HEK293 (cell line): ENCODE measurements around the gene C20orf96.

Experiments used
- PATZ1 ChIP-seq: fragments of 450-650 bp; formaldehyde crosslinking; IDR thresholded peaks from 2 replicates; pipeline ENCODE4 v1.5.1; 2016; ENCODE audit warnings: missing biosample characterization, missing genetic modification characterization
- PRDM1 ChIP-seq: fragments of 450-650 bp; formaldehyde crosslinking; IDR thresholded peaks from 2 replicates; pipeline ENCODE4; 2016; ENCODE audit warnings: missing biosample characterization, missing genetic modification characterization
- ZNF24 ChIP-seq: fragments of 450-650 bp; formaldehyde crosslinking; IDR thresholded peaks from 2 replicates; pipeline ENCODE4 v1.5.1; 2016; ENCODE audit warnings: missing biosample characterization, missing genetic modification characterization
- TF ChIP-seq, protein P1 (sequence below): fragments of 450-650 bp; formaldehyde crosslinking; IDR thresholded peaks from 2 replicates; pipeline ENCODE4 v1.5.1; 2016; ENCODE audit warnings: missing biosample characterization, missing genetic modification characterization

- TF ChIP-seq ZNF24 (tag by site-specific recombination) (no peak), PATZ1 (tag by site-specific recombination) (no peak), PRDM1 (tag by site-specific recombination) (no peak)
- TF ChIP-seq, protein P1, sequence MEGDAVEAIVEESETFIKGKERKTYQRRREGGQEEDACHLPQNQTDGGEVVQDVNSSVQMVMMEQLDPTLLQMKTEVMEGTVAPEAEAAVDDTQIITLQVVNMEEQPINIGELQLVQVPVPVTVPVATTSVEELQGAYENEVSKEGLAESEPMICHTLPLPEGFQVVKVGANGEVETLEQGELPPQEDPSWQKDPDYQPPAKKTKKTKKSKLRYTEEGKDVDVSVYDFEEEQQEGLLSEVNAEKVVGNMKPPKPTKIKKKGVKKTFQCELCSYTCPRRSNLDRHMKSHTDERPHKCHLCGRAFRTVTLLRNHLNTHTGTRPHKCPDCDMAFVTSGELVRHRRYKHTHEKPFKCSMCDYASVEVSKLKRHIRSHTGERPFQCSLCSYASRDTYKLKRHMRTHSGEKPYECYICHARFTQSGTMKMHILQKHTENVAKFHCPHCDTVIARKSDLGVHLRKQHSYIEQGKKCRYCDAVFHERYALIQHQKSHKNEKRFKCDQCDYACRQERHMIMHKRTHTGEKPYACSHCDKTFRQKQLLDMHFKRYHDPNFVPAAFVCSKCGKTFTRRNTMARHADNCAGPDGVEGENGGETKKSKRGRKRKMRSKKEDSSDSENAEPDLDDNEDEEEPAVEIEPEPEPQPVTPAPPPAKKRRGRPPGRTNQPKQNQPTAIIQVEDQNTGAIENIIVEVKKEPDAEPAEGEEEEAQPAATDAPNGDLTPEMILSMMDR (tag by site-specific recombination) = no peak
These were observed 44.0 kb upstream of the C20orf96 start for GRCh38 chr20:334578-334977.
